GM12872 (cell line): Measurements from ENCODE around the gene PTPRQ.

Source experiments
- TF ChIP-seq, protein P1 (sequence below): IDR thresholded peaks from 3 replicates; pipeline ENCODE4 v1.5.1; 2011; ENCODE audit warnings: low read depth, mild to moderate bottlenecking, low read length, moderate library complexity; ENCODE audit not compliant: insufficient read depth

Gene PTPRQ

DNA sequence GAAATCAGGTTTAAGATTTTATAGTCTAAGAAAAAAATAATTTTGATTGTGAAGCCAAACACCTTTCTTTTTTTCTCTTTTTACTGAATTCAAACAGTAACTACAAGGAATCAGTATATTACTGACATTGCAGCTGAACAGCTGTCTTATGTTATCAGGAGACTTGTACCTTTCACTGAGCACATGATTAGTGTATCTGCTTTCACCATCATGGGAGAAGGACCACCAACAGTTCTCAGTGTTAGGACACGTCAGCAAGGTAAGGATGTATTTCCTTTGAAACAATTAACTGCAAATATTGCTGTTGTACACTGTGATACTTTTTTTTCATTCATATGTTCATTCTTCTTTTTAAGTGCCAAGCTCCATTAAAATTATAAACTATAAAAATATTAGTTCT lies 50.8 kb downstream of the PTPRQ start:
- TF ChIP-seq, protein P1, sequence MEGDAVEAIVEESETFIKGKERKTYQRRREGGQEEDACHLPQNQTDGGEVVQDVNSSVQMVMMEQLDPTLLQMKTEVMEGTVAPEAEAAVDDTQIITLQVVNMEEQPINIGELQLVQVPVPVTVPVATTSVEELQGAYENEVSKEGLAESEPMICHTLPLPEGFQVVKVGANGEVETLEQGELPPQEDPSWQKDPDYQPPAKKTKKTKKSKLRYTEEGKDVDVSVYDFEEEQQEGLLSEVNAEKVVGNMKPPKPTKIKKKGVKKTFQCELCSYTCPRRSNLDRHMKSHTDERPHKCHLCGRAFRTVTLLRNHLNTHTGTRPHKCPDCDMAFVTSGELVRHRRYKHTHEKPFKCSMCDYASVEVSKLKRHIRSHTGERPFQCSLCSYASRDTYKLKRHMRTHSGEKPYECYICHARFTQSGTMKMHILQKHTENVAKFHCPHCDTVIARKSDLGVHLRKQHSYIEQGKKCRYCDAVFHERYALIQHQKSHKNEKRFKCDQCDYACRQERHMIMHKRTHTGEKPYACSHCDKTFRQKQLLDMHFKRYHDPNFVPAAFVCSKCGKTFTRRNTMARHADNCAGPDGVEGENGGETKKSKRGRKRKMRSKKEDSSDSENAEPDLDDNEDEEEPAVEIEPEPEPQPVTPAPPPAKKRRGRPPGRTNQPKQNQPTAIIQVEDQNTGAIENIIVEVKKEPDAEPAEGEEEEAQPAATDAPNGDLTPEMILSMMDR, result no peak

- TF ChIP-seq, protein P1, result no peak
Observed at GRCh38 chr12:80498059-80498728, 54.2 kb downstream of the PTPRQ start.

DNA sequence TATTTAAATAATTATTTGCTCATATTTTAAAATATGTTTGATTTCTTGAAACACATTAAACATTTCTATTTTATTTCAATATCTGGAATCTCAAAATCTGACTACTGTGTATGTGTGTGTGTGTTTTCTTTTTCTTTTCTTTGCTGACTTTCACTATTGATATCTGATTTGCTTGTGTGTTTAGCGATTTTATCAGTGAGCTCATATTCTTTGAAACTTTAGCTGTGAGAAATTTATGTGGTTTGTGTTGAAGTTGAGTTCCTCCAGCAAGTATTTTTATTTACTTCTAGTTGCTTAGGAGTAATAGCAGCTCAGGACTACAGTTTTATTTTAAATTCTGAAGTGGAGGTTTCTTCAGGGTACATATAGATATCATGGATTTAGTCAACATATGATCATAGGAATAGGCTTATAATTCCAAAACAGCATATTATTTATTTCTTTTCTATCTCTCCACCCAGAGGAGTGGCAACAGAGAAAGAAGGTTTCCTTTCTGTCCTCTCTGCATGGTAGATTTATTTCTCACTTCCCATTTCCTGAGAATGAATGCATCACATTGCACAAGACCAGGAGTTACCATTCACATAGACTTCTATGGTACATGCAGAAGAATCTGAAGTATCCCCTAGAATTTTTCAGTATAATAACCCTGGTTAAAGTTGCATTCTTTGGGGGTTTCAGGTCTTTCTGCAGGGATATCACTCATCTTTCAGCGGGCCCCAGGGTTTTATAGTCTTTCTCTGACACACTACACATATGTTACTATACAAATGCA lies 60.5 kb downstream of the PTPRQ start:
- TF ChIP-seq, protein P1, result no peak

DNA sequence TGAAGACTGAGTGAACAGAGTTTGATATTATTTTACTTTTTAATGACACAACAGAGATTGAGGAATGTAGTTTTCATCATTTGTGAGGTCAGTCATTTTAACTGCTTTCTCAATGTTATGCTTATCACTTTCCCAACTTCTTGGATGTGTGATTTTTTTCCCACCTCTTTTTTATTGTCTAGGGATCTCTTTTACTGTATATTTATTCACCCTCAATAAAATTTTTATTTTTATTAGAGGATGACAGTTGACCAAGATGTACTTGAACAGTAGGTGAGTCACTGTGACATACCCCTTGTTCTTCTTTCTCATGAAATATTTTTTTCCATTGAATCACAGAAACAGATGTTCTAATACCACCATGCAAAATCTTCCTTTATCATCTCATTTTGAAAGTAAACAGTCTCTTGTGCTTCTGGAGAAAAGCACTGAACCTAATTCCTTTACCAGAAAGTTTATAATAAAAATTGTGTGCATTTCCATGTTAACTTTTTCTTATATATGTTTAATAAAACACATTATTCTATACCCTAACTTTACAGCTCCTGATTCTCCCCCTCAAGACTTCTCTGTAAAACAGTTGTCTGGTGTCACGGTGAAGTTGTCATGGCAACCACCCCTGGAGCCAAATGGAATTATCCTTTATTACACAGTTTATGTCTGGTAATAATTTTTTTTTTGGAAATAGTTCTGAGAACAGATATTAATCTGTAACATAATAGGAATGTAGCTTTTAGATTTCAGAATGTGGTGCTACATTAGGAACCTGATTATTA lies 65.9 kb downstream of the PTPRQ start:
- TF ChIP-seq, protein P1, result no peak

DNA sequence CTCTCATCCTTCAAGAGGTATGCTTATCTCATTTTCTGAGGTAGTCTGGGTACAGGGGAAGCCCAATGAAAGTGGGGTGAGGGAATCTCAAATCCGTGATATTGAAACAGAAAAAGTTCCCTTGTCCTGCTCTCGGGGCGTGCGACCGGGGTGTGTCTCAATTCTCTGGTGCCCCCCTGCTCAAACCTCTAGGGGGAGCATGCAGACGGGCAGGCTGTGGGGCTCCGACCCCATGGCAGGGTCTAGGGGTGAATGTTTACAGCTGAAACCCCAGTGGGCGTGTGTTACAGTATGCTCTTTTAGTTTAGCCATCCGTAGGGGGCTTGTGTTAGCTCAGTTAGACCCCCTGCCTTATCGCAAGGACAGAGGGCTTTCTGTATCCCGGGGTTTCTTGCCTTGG lies 68.7 kb downstream of the PTPRQ start:
- TF ChIP-seq, protein P1, result no peak

- TF ChIP-seq, protein P1, result no peak
Observed at GRCh38 chr12:80513211-80513610, 69.2 kb downstream of the PTPRQ start.

- TF ChIP-seq, protein P1, result no peak
Observed at GRCh38 chr12:80517655-80518054, 73.6 kb downstream of the PTPRQ start.
